ENCODE results near the gene SPAG17.

DNA sequence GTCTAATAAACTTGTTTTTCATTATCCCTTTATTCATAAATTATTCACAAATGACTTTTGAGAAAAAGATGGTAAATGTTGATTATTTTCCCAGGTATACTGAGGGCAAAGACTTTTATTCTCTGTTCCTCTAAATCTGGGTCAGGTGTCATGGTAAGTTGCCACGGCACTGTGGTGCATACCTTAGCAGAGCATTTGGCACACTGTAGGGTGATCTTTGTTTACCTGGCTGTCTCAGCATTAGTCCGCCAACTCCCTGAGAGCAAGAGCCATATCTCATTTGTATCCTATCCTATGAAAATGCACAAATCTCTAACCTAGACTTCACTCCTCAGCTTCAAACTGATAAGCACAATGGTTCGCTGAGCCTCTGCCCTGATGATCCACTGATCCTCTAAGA lies 280.5 kb downstream of the SPAG17 start:
- TF ChIP-seq, protein P1, sequence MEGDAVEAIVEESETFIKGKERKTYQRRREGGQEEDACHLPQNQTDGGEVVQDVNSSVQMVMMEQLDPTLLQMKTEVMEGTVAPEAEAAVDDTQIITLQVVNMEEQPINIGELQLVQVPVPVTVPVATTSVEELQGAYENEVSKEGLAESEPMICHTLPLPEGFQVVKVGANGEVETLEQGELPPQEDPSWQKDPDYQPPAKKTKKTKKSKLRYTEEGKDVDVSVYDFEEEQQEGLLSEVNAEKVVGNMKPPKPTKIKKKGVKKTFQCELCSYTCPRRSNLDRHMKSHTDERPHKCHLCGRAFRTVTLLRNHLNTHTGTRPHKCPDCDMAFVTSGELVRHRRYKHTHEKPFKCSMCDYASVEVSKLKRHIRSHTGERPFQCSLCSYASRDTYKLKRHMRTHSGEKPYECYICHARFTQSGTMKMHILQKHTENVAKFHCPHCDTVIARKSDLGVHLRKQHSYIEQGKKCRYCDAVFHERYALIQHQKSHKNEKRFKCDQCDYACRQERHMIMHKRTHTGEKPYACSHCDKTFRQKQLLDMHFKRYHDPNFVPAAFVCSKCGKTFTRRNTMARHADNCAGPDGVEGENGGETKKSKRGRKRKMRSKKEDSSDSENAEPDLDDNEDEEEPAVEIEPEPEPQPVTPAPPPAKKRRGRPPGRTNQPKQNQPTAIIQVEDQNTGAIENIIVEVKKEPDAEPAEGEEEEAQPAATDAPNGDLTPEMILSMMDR (IDR thresholded peaks at IDR 0.05; ENCODE audit: low read depth, low read length, poor library complexity, severe bottlenecking), result no peak
- no peak for TF ChIP-seq EZH2phosphoT487 (IDR thresholded peaks at IDR 0.05; ENCODE audit: borderline replicate concordance, low read length)

Measured in DOHH2 (cell line).